Retinal pigment epithelial cell (primary cell): Measurements from ENCODE around the gene SARNP.

Experiments
- DNase-seq: peaks from one replicate; pipeline ENCODE4 v3.0.0-alpha.2; 2010; ENCODE audit warnings: low read depth
- H3K4me3 ChIP-seq: 2 replicates; pipeline ENCODE4 v1.5.1; 2011; ENCODE audit warnings: mild to moderate bottlenecking, low read length, control low read depth, moderate library complexity
- CTCF ChIP-seq: conservative IDR thresholded peaks from 2 replicates; pipeline ENCODE4 v1.5.1; 2011; ENCODE audit warnings: low read depth, low read length, control low read depth, inconsistent platforms

SARNP gene

GRCh38 chr12:55814257-55814656 is 3.3 kb downstream of the SARNP start:
- TF ChIP-seq CTCF: no peak

GRCh38 chr12:55812088-55812487 is 5.4 kb downstream of the SARNP start:
- no peak overlapping the region for H3K4me3 ChIP-seq
- no peak for DNase-seq
- no peak for TF ChIP-seq CTCF

More at GRCh38 chr12:55814257-55814656, 3.3 kb downstream of the SARNP start:
- DNase-seq: no peak
- no peak overlapping the region for H3K4me3 ChIP-seq

- DNase-seq: no peak
- H3K4me3 ChIP-seq: no peak overlapping the region
- TF ChIP-seq CTCF: no peak
These were observed 8.2 kb downstream of the SARNP start for GRCh38 chr12:55809274-55809673.

GRCh38 chr12:55806982-55807381 is 10.5 kb downstream of the SARNP start:
- DNase-seq: no peak
- TF ChIP-seq CTCF: no peak
- no peak overlapping the region for H3K4me3 ChIP-seq

- DNase-seq: no peak
- H3K4me3 ChIP-seq: no peak overlapping the region
- no peak for TF ChIP-seq CTCF
These were observed 20.0 kb downstream of the SARNP start for GRCh38 chr12:55797550-55797949.

GRCh38 chr12:55797068-55797467 is 20.5 kb downstream of the SARNP start:
- no peak for DNase-seq
- H3K4me3 ChIP-seq: no peak overlapping the region
- peak; percentile 70 for TF ChIP-seq CTCF

GRCh38 chr12:55795950-55796349 is 21.6 kb downstream of the SARNP start:
- no peak for DNase-seq
- TF ChIP-seq CTCF: no peak
- no peak overlapping the region for H3K4me3 ChIP-seq
